ENCODE data around the gene STRN3.

DNA sequence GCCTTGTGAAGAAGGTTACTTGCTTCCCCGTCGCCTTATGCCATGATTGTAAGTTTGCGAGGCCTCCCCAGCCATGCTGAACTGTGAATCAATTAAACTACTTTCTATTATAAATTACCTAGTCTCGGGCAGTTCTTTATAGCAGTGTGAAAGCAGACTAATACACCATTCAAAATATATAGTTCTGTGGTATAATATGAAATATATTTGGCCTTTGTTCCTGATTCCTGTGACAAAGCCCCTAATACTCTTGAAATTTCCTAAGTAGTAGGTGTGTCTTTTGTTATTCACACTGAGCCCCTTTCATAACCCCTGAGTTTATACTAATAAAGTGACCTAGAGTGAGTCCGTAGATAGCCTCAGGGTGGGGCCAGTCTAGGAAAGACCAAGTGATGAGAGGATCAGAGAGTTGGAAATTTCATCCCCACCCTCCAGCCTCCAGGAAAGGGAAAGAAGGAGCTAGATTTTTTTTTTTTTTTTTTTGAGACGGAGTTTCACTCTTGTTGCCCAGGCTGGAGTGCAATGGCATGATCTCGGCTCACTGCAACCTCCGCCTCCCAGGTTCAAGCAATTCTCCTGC, 19.4 kb upstream of the STRN3 start:
- TF ChIP-seq CTCF (IDR thresholded peaks at IDR 0.05), result no peak
- TF ChIP-seq POLR2A (IDR thresholded peaks at IDR 0.05), result no peak

All from esophagus squamous epithelium (tissue), 4 donors.